Mesenchymal stem cell (in vitro differentiated cells and primary cell): ENCODE data around the gene C5orf47.

Experiments
- DNase-seq: peaks from one replicate; pipeline ENCODE4 v3.0.0-alpha.2; 2013
- H2AFZ ChIP-seq: one replicate; pipeline ENCODE4 v1.6.1; 2013; ENCODE audit warnings: low read depth, mild to moderate bottlenecking, control low read depth, inconsistent platforms, low read length, moderate library complexity
- H2AK5ac ChIP-seq: 2 replicates; pipeline ENCODE4 v1.6.1; 2013; ENCODE audit warnings: low read length, moderate library complexity, mild to moderate bottlenecking, inconsistent platforms; ENCODE audit not compliant: severe bottlenecking
- H2BK120ac ChIP-seq: one replicate; pipeline ENCODE4 v1.6.1; 2013; ENCODE audit warnings: low read depth, mild to moderate bottlenecking, inconsistent platforms, low read length, moderate library complexity
- H2BK12ac ChIP-seq, 2 experiments: one replicate each; pipeline ENCODE4 v1.6.1; 2013; ENCODE audit warnings: inconsistent platforms in 2 of 2, low read length in 2 of 2, mild to moderate bottlenecking in 2 of 2, moderate library complexity in 2 of 2, control low read depth in 1 of 2
- H2BK15ac ChIP-seq: one replicate; pipeline ENCODE4 v1.6.1; 2013; ENCODE audit warnings: mild to moderate bottlenecking, low read depth, inconsistent platforms; ENCODE audit not compliant: poor library complexity, severe bottlenecking
- H2BK5ac ChIP-seq: 2 replicates; pipeline ENCODE4 v1.6.1; 2013; ENCODE audit warnings: low read depth, mild to moderate bottlenecking, low read length, control low read depth, inconsistent platforms; ENCODE audit not compliant: poor library complexity, severe bottlenecking
- H3K14ac ChIP-seq, 2 experiments: one replicate each; pipeline ENCODE4 v1.6.1; 2013; ENCODE audit warnings: inconsistent platforms in 2 of 2, low read length in 2 of 2, control low read depth in 1 of 2, mild to moderate bottlenecking in 1 of 2, moderate library complexity in 1 of 2
- H3K18ac ChIP-seq, 2 experiments: one replicate each; pipeline ENCODE4 v1.6.1; 2013; ENCODE audit warnings: inconsistent platforms in 2 of 2, low read length in 2 of 2, control low read depth in 1 of 2, low read depth in 1 of 2, mild to moderate bottlenecking in 1 of 2
- H3K23ac ChIP-seq, 2 experiments: one replicate each; pipeline ENCODE4 v1.6.1; 2013; ENCODE audit warnings: inconsistent platforms in 2 of 2, low read length in 2 of 2, mild to moderate bottlenecking in 2 of 2, moderate library complexity in 2 of 2, control low read depth in 1 of 2
- H3K27ac ChIP-seq: 2 replicates; pipeline ENCODE4 v1.5.1; 2013; ENCODE audit warnings: mild to moderate bottlenecking, moderate library complexity, low read length, control low read depth, inconsistent platforms; ENCODE audit not compliant: poor library complexity, severe bottlenecking
- H3K27me3 ChIP-seq, 2 experiments: 2 replicates each; pipeline versions ENCODE4 v1.6.1 to v1.7.0; 2013; ENCODE audit warnings: low read length in 2 of 2, mild to moderate bottlenecking in 2 of 2, moderate library complexity in 2 of 2, control low read depth in 1 of 2, inconsistent platforms in 1 of 2; ENCODE audit not compliant: control insufficient read depth in 1 of 2, insufficient read depth in 1 of 2
- H3K36me3 ChIP-seq, 2 experiments: 2 replicates each; pipeline versions ENCODE4 v1.6.1 to v1.7.0; 2013; ENCODE audit warnings: low read length in 2 of 2, control low read depth in 1 of 2, inconsistent platforms in 1 of 2, low read depth in 1 of 2, mild to moderate bottlenecking in 1 of 2; ENCODE audit not compliant: insufficient read depth in 2 of 2, control insufficient read depth in 1 of 2
- H3K4ac ChIP-seq, 2 experiments: one replicate each; pipeline ENCODE4 v1.6.1; 2013; ENCODE audit warnings: inconsistent platforms in 2 of 2, low read length in 2 of 2, mild to moderate bottlenecking in 2 of 2, moderate library complexity in 2 of 2, control low read depth in 1 of 2, low read depth in 1 of 2
- H3K4me1 ChIP-seq: 2 replicates; pipeline ENCODE4 v1.6.1; 2013; ENCODE audit warnings: low read depth, low read length, control low read depth; ENCODE audit not compliant: control insufficient read depth, insufficient read depth
- H3K4me2 ChIP-seq: 2 replicates; pipeline ENCODE4 v1.6.1; 2013; ENCODE audit warnings: low read length, mild to moderate bottlenecking, inconsistent platforms; ENCODE audit not compliant: poor library complexity, severe bottlenecking
- H3K4me3 ChIP-seq, 2 experiments: 2 replicates each; pipeline versions ENCODE4 v1.5.1 to v1.7.0; 2013; ENCODE audit warnings: low read length in 2 of 2, mild to moderate bottlenecking in 2 of 2, control low read depth in 1 of 2, low read depth in 1 of 2; ENCODE audit not compliant: insufficient read depth in 1 of 2
- H3K79me1 ChIP-seq: replicated peaks from 2 replicates; pipeline ENCODE4 v1.6.1; 2013; ENCODE audit warnings: mild to moderate bottlenecking, control low read depth, low read length, inconsistent platforms; ENCODE audit not compliant: poor library complexity, severe bottlenecking
- H3K9ac ChIP-seq: 2 replicates; pipeline ENCODE4 v1.7.0; 2013; ENCODE audit warnings: mild to moderate bottlenecking, low read length, moderate library complexity
- H3K9me3 ChIP-seq: 2 replicates; pipeline ENCODE4 v1.7.0; 2013; ENCODE audit warnings: mild to moderate bottlenecking, low read length; ENCODE audit not compliant: control insufficient read depth
- H4K8ac ChIP-seq: one replicate; pipeline ENCODE4 v1.6.1; 2013; ENCODE audit warnings: inconsistent platforms, mild to moderate bottlenecking, low read length, moderate library complexity
- H4K91ac ChIP-seq: one replicate; pipeline ENCODE4 v1.6.1; 2013; ENCODE audit warnings: mild to moderate bottlenecking, low read length, inconsistent platforms
- WGBS: methylation state at CpG from one replicate; pipeline ENCODE4 v1.1.7; 2013; ENCODE audit warnings: mixed read lengths; 5-methylcytosine and 5-hydroxymethylcytosine counted together

The C5orf47 gene

DNA sequence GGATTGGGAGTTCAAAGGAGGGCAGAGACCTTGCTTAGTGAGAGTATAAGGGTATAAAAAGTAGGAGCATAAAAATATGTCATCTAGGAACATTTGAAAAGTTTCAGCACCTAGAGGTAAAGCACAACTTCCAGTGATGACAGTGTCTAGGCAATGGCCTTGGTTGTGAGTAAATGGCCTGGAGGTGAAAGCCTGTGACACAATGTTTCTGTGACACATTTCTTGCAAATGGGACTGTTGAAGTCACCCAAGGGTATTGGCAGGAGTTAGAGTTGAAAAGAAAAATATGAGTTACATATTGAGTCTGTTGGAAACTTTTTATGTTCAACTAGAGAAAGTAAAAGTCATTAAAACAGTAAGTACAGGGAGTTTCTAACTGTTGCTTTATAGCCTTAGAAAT is 14.8 kb downstream of the C5orf47 start:
- H2BK15ac ChIP-seq: no peak overlapping the region
- no peaks in the 10 kb centered on the region for H3K79me1 ChIP-seq
- H3K4ac ChIP-seq: no peak overlapping the region
- no peak overlapping the region for H4K91ac ChIP-seq
- no peak overlapping the region for H3K23ac ChIP-seq
- H3K4me1 ChIP-seq: no peaks in the 10 kb centered on the region
- H3K4me3 ChIP-seq: no peak overlapping the region
- no peak overlapping the region for H4K8ac ChIP-seq
- no peaks in the 10 kb centered on the region for H3K36me3 ChIP-seq
- H3K9me3 ChIP-seq: no peaks in the 10 kb centered on the region
- H3K18ac ChIP-seq: no peak overlapping the region
- no peak overlapping the region for H3K9ac ChIP-seq
- no peak overlapping the region for H2BK120ac ChIP-seq
- no peak overlapping the region for H3K27ac ChIP-seq
- H3K4me2 ChIP-seq: no peak overlapping the region
- H3K27me3 ChIP-seq: peaks cover 10 to 16% of the 10 kb centered on the region in 2 experiments
- H2AK5ac ChIP-seq: no peak overlapping the region
- H2BK12ac ChIP-seq: no peak overlapping the region
- no peak overlapping the region for H2AFZ ChIP-seq
- H3K14ac ChIP-seq: no peak overlapping the region
- no peak overlapping the region for H2BK5ac ChIP-seq
- DNase-seq: no peak

DNA sequence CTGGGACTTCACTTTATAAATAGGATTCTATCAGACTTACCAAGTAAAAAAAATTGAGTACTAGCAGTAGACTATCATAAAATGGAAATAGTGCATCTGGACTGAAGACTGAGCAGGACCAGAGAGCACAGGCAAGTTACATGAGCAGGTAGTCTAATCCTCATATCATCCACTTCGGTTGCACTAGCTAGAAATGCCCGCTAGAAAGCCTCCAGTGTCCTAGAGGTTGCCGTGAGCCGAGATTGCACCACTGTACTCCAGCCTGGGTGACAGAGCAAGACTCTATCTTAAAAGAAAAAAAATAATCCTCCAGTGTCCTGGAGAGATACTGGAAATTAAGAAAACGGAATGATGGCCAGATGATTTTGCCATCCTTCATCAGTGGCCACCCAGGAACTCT is 20.0 kb downstream of the C5orf47 start:
- Histone ChIP-seq H4K8ac (no peak overlapping the region), H2BK15ac (no peak overlapping the region), H2AK5ac (no peak overlapping the region), H3K4me3 (no peak overlapping the region), H3K9me3 (no peaks in the 10 kb centered on the region), H2AFZ (no peak overlapping the region), H3K36me3 (no peaks in the 10 kb centered on the region), H3K9ac (no peak overlapping the region), H3K79me1 (no peaks in the 10 kb centered on the region), H4K91ac (no peak overlapping the region), H3K4ac (no peak overlapping the region), H3K4me1 (no peaks in the 10 kb centered on the region), H3K27ac (no peak overlapping the region), H3K18ac (no peak overlapping the region), H3K4me2 (no peak overlapping the region), H3K27me3 (peaks cover 3 to 9% of the 10 kb centered on the region in 2 experiments), H3K23ac (no peak overlapping the region), H2BK5ac (no peak overlapping the region), H3K14ac (no peak overlapping the region), H2BK12ac (no peak overlapping the region), H2BK120ac (no peak overlapping the region)
- WGBS: 83% methylated on average over 4 of the region's 5 CpGs
- DNase-seq: no peak

DNA sequence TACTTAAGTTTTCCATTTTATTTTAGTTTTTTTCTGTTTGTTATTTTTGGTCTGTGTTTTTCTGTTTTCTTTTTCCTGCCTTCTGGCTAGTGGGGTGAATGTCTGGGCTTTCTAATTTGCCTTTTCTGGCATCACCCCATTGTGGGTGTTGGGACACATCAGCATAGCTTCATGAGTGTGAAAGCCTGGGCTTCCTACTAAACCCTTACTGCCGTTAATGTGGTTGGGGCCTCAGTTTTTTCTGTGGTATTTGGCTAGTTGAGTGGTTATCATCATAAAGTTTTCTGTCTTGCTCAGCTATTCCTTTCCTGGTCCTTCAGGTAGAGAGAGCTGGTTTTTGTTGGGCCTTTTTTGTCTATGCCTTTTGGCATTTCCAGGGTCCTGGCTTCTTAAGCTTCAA is 21.4 kb downstream of the C5orf47 start:
- no peaks in the 10 kb centered on the region for H3K9me3 ChIP-seq
- no peak overlapping the region for H3K27ac ChIP-seq
- H3K4me3 ChIP-seq: no peak overlapping the region
- H3K14ac ChIP-seq: no peak overlapping the region
- no peak overlapping the region for H2BK5ac ChIP-seq
- H4K8ac ChIP-seq: no peak overlapping the region
- H2BK120ac ChIP-seq: no peak overlapping the region
- no peak overlapping the region for H2BK15ac ChIP-seq
- H3K9ac ChIP-seq: no peak overlapping the region
- no peak overlapping the region for H3K4me2 ChIP-seq
- H3K4ac ChIP-seq: no peak overlapping the region
- 94% methylated on average over 1 of the region's 1 CpG for WGBS
- H3K36me3 ChIP-seq: no peaks in the 10 kb centered on the region
- H3K23ac ChIP-seq: no peak overlapping the region
- no peak overlapping the region for H3K18ac ChIP-seq
- no peak overlapping the region for H2AFZ ChIP-seq
- no peak for DNase-seq
- no peak overlapping the region for H2BK12ac ChIP-seq
- H3K27me3 ChIP-seq: peaks cover 3 to 9% of the 10 kb centered on the region in 2 experiments
- no peaks in the 10 kb centered on the region for H3K79me1 ChIP-seq
- H2AK5ac ChIP-seq: no peak overlapping the region
- H3K4me1 ChIP-seq: no peaks in the 10 kb centered on the region
- H4K91ac ChIP-seq: no peak overlapping the region

DNA sequence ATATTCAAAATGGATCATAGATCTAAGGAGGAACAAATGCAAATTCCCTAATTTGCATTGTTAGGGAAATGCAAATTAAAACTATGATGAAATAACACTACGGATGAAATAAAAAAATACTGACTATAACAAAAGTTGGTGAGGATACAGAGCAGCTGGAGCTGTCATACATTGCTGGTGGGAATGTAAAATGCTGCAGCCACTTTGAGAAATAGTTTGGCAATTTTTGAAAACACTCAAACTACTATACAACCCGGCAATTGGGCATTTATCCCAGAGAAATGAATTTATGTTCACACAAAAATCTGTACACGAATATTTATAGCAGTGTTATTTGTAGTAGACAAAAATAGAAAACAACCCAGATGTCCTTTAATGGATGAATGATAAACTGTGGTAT is 22.5 kb downstream of the C5orf47 start:
- Histone ChIP-seq H3K79me1 (no peaks in the 10 kb centered on the region), H3K36me3 (no peaks in the 10 kb centered on the region), H3K4me3 (no peak overlapping the region), H3K27me3 (peaks cover 3 to 5% of the 10 kb centered on the region in 2 experiments), H2BK15ac (no peak overlapping the region), H4K91ac (no peak overlapping the region), H4K8ac (no peak overlapping the region), H3K9me3 (no peaks in the 10 kb centered on the region), H3K27ac (no peak overlapping the region), H3K23ac (no peak overlapping the region), H3K4ac (no peak overlapping the region), H2BK12ac (no peak overlapping the region), H3K4me1 (no peaks in the 10 kb centered on the region), H3K18ac (no peak overlapping the region), H2BK5ac (no peak overlapping the region), H3K4me2 (no peak overlapping the region), H3K14ac (no peak overlapping the region), H2AK5ac (no peak overlapping the region), H3K9ac (no peak overlapping the region), H2BK120ac (no peak overlapping the region), H2AFZ (no peak overlapping the region)
- no CpG with 5 or more reads among the region's 3 CpGs for WGBS
- no peak for DNase-seq
